Endothelial cell of umbilical vein (primary cell): ENCODE results near the gene MTCH1. TPM values are rescaled to one million over a fixed set of nuclear protein-coding genes. Genes with fewer than 3 reads are reported as not detected.

Source experiments
- BruUV-seq: library from RNA; stranded (reverse); fragments of 400-500 nt; replicated peaks from 2 replicates; lab custom pipeline; 2021; lab: Mats Ljungman, UMichigan
- CTCF ChIA-PET: fragments of 300-600, 350-600 bp; sonication (Branson Sonifier 250); formaldehyde crosslinking; loops from one replicate; lab custom pipeline; 2021; ENCODE audit warnings: antibody characterized with exemption, inconsistent platforms; lab: Charles Lee
- POLR2A ChIA-PET: fragments of 300-600, 350-600 bp; sonication (Branson Sonifier 250); formaldehyde crosslinking; loops from one replicate; lab custom pipeline; 2021; ENCODE audit warnings: antibody characterized with exemption, inconsistent platforms; lab: Charles Lee
- DNase-seq: peaks from one replicate; pipeline ENCODE4 v3.0.0-alpha.2; 2011; ENCODE audit warnings: low read depth, low spot score
- FAIRE-seq: peaks from 2 replicates; lab custom pipeline; 2011; peaks lifted over from hg19 to GRCh38; lab: Jason Lieb, UNC
- H2AFZ ChIP-seq: 2 replicates; pipeline ENCODE4 v1.6.0; 2012; ENCODE audit warnings: low read depth, low read length, control low read depth, inconsistent platforms
- H3K27ac ChIP-seq: 2 replicates; pipeline ENCODE4 v1.5.1; 2011; ENCODE audit warnings: low read depth, mild to moderate bottlenecking, control low read depth, low read length, moderate library complexity; ENCODE audit not compliant: insufficient read depth
- H3K27me3 ChIP-seq, 2 experiments: 2 replicates each; pipeline versions ENCODE4 v1.6.0 to v1.6.1; 2011; ENCODE audit warnings: low read length in 2 of 2, mixed read lengths in 1 of 2; ENCODE audit not compliant: control insufficient read depth in 2 of 2, insufficient read depth in 2 of 2
- H3K36me3 ChIP-seq, 2 experiments: 2 replicates in 1 of 2; 3 replicates in 1 of 2; pipeline ENCODE4 v1.5.1; 2011; ENCODE audit warnings: low read length in 2 of 2, mild to moderate bottlenecking in 1 of 2, moderate library complexity in 1 of 2; ENCODE audit not compliant: control insufficient read depth in 2 of 2, insufficient read depth in 2 of 2; ENCODE audit errors: extremely low read depth in 1 of 2
- H3K4me1 ChIP-seq: 3 replicates; pipeline ENCODE4 v1.5.1; 2011; ENCODE audit warnings: mild to moderate bottlenecking, low read length; ENCODE audit not compliant: control insufficient read depth, insufficient read depth; ENCODE audit errors: extremely low read depth
- H3K4me2 ChIP-seq: 2 replicates; pipeline ENCODE4 v1.6.1; 2011; ENCODE audit warnings: low read length, control low read depth, mixed read lengths; ENCODE audit not compliant: insufficient read depth
- H3K4me3 ChIP-seq, 3 experiments: fragments of 200-600 bp in 1 of 3; sonication (generic), shearing (Covaris generic) in 1 of 3; replicated peaks in 1 of 3; 2 replicates each; pipeline ENCODE4 v1.5.1; 2011 to 2016; ENCODE audit warnings: control low read depth in 3 of 3, low read length in 3 of 3, mild to moderate bottlenecking in 2 of 3, inconsistent platforms in 1 of 3, low read depth in 1 of 3, moderate library complexity in 1 of 3; ENCODE audit not compliant: insufficient read depth in 1 of 3
- H3K79me2 ChIP-seq: 2 replicates; pipeline ENCODE4 v1.6.0; 2012; ENCODE audit warnings: low read length, inconsistent platforms; ENCODE audit not compliant: control insufficient read depth, insufficient read depth
- H3K9ac ChIP-seq: replicated peaks from 2 replicates; pipeline ENCODE3; 2011; ENCODE audit warnings: low read length, control low read depth; ENCODE audit not compliant: insufficient read depth; ENCODE audit errors: extremely low read depth
- H3K9me1 ChIP-seq: replicated peaks from 3 replicates; pipeline ENCODE4 v1.6.0; 2011; ENCODE audit warnings: mild to moderate bottlenecking, low read length; ENCODE audit not compliant: control insufficient read depth, insufficient read depth; ENCODE audit errors: extremely low read depth
- H3K9me3 ChIP-seq: replicated peaks from 2 replicates; pipeline ENCODE4 v1.5.1; 2012; ENCODE audit warnings: low read length, inconsistent platforms; ENCODE audit not compliant: control insufficient read depth, insufficient read depth
- H4K20me1 ChIP-seq: replicated peaks from 2 replicates; pipeline ENCODE3; 2011; ENCODE audit warnings: mild to moderate bottlenecking, low read length; ENCODE audit not compliant: control insufficient read depth, insufficient read depth; ENCODE audit errors: extremely low read depth
- EZH2 ChIP-seq: IDR thresholded peaks from 2 replicates; pipeline ENCODE4 v1.6.1; 2012; ENCODE audit warnings: borderline replicate concordance, low read depth, mild to moderate bottlenecking, moderate library complexity, low read length, inconsistent platforms; ENCODE audit not compliant: severe bottlenecking
- FOS ChIP-seq: IDR thresholded peaks from 2 replicates; pipeline ENCODE4 v1.6.1; 2011; ENCODE audit warnings: mild to moderate bottlenecking, low read length, moderate library complexity, borderline replicate concordance; ENCODE audit not compliant: insufficient read depth
- GATA2 ChIP-seq: IDR thresholded peaks from 2 replicates; pipeline ENCODE4 v1.7.0; 2011; ENCODE audit warnings: low read depth, mild to moderate bottlenecking, moderate library complexity, mixed read lengths, low read length; ENCODE audit not compliant: insufficient read length, insufficient read depth
- JUN ChIP-seq: IDR thresholded peaks from 2 replicates; pipeline ENCODE4 v1.6.1; 2011; ENCODE audit warnings: borderline replicate concordance, low read depth; ENCODE audit not compliant: insufficient read length, insufficient read depth
- MYC ChIP-seq: IDR thresholded peaks from one replicate; pipeline ENCODE4 v1.6.1; 2011; ENCODE audit warnings: mild to moderate bottlenecking, low read depth, low read length
- POLR2A ChIP-seq: IDR thresholded peaks from 2 replicates; pipeline ENCODE4 v1.6.1; 2012; ENCODE audit warnings: low read depth, mild to moderate bottlenecking, control low read depth, low read length
- POLR2AphosphoS5 ChIP-seq: IDR thresholded peaks from 2 replicates; pipeline ENCODE4 v1.6.1; 2012; ENCODE audit warnings: low read depth, mild to moderate bottlenecking, control low read depth, low read length, moderate library complexity; ENCODE audit not compliant: insufficient read depth
- dilution Hi-C: fragments of 300-500 bp; cut with MboI; formaldehyde crosslinking; loops from one replicate; pipeline ENCODE4 v1.15.0; 2019; ENCODE audit warnings: low sequenced_read_pairs; ENCODE audit not compliant: extremely low pct_ligation_motif_present
- intact Hi-C: fragments of 100-400 bp; cut with micrococcal nuclease; formaldehyde crosslinking; loops from one replicate; pipeline ENCODE4 v1.10.0; 2022
- polyA plus RNA-seq, 4 experiments: library from polyadenylated mRNA; depleted of rRNA in 3 of 4; stranded (reverse) in 3 of 4; unstranded in 1 of 4; fragments of >200 nt; gene quantifications; 2 replicates each; pipeline versions ENCODE4 v1.2.1 to v1.2.3, GENCODE V29; 2011 to 2012; ENCODE audit warnings: missing spikeins in 1 of 4
- total RNA-seq: library from RNA; stranded (reverse); gene quantifications from 2 replicates; pipeline ENCODE4 v1.2.3, GENCODE V29; 2021
- TF ChIP-seq, protein P1 (sequence below): IDR thresholded peaks from 2 replicates; pipeline ENCODE4 v1.6.1; 2011; ENCODE audit not compliant: insufficient read depth, insufficient read length
- TF ChIP-seq, protein P2 (sequence below), 2 donors: IDR thresholded peaks; 1 replicate in 1 of 2; 2 replicates in 1 of 2; pipeline ENCODE4 v1.5.1; 2011; ENCODE audit warnings: low read length in 2 of 2, mild to moderate bottlenecking in 2 of 2, moderate library complexity in 2 of 2, control low read depth in 1 of 2, inconsistent platforms in 1 of 2, low read depth in 1 of 2; ENCODE audit not compliant: insufficient read depth in 1 of 2; ENCODE audit errors: extremely low read depth in 1 of 2

MTCH1 gene
- total and polyA plus RNA-seq, 2 donors (not counting 3 experiments of a cell fraction or from before 2014, with no cell fraction given), result 218 to 228 TPM

DNA sequence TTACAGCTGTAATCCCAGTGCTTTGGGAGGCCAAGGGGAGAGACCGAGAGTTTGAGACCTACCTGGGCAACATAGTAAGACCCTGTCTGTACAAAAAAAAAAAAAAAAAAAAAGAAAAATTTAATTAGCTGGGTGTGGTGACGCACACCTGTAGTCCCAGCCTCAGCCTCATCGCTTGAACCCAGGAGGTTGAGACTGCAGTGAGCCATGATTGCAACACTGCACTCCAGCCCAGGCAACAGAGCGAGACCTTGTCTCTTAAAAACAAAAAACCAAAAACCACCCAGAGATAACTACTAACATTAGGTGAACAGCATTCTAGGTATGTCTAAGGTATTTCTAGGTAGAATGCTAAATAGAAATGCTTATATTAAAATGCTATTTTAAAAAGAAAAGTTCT is 52.5 kb downstream of the MTCH1 start:
- H3K79me2 ChIP-seq, result no peaks in the 10 kb centered on the region
- no peak overlapping the region for H3K27ac ChIP-seq
- TF ChIP-seq MYC (no peak), JUN (no peak), FOS (no peak), GATA2 (no peak), POLR2A (no peak), POLR2AphosphoS5 (no peak), EZH2 (no peak)
- TF ChIP-seq, protein P1, sequence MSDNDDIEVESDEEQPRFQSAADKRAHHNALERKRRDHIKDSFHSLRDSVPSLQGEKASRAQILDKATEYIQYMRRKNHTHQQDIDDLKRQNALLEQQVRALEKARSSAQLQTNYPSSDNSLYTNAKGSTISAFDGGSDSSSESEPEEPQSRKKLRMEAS, result no peak
- TF ChIP-seq, protein P2, sequence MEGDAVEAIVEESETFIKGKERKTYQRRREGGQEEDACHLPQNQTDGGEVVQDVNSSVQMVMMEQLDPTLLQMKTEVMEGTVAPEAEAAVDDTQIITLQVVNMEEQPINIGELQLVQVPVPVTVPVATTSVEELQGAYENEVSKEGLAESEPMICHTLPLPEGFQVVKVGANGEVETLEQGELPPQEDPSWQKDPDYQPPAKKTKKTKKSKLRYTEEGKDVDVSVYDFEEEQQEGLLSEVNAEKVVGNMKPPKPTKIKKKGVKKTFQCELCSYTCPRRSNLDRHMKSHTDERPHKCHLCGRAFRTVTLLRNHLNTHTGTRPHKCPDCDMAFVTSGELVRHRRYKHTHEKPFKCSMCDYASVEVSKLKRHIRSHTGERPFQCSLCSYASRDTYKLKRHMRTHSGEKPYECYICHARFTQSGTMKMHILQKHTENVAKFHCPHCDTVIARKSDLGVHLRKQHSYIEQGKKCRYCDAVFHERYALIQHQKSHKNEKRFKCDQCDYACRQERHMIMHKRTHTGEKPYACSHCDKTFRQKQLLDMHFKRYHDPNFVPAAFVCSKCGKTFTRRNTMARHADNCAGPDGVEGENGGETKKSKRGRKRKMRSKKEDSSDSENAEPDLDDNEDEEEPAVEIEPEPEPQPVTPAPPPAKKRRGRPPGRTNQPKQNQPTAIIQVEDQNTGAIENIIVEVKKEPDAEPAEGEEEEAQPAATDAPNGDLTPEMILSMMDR (IDR thresholded peaks at IDR 0.05; ENCODE audit: extremely low read depth in 1 of 2, insufficient read depth in 1 of 2, low read depth in 1 of 2, low read length in 2 of 2), result no peak
- no peaks in the 10 kb centered on the region for H4K20me1 ChIP-seq
- intact Hi-C loops, result no loop called here
- H3K9me1 ChIP-seq, result no peaks in the 10 kb centered on the region
- CTCF ChIA-PET, result interaction anchor here (1.1 to 1.7 kb wide), 2 partner anchors 14 to 277 kb away, joined by 3 read pairs; no protein-coding TSS in a partner anchor
- FAIRE-seq, result no peak
- no peaks in the 10 kb centered on the region for H3K27me3 ChIP-seq
- H3K9ac ChIP-seq, result no peak overlapping the region
- no peak overlapping the region for H3K4me3 ChIP-seq
- H3K4me2 ChIP-seq, result no peak overlapping the region
- no peak for DNase-seq
- dilution Hi-C loops, result no loop called here
- no peaks in the 10 kb centered on the region for H3K36me3 ChIP-seq
- H3K4me1 ChIP-seq, result peaks cover 8% of the 10 kb centered on the region
- POLR2A ChIA-PET, result no interaction called here
- H2AFZ ChIP-seq, result no peak overlapping the region
- no TSS peak for BruUV-seq
- no peaks in the 10 kb centered on the region for H3K9me3 ChIP-seq
